Lung (tissue), 12 donors: Measurements from ENCODE around the gene VSIG10L2. TPM values are rescaled to one million over a fixed set of nuclear protein-coding genes. Genes with fewer than 3 reads are reported as not detected.

ENCODE experiments used
- ATAC-seq: fragments of 200-7000 bp; cut with Tn5 transposase; one replicate; pipeline ENCODE4 v1.9.1; 2020; ENCODE audit warnings: moderate number of reproducible peaks; ENCODE audit not compliant: insufficient read depth, low FRiP score
- DNase-seq, 3 donors: peaks; one replicate each; pipeline ENCODE4 v3.0.0-alpha.2; 2013 to 2017
- H3K27ac ChIP-seq, 2 donors: one replicate each; pipeline ENCODE4 v1.5.1; 2013; ENCODE audit warnings: mild to moderate bottlenecking in 2 of 2, moderate library complexity in 2 of 2, control low read depth in 1 of 2, inconsistent platforms in 1 of 2, low read depth in 1 of 2, low read length in 1 of 2
- H3K27me3 ChIP-seq, 3 donors: one replicate each; pipeline ENCODE4 v1.5.1; 2013; ENCODE audit warnings: low read length in 2 of 3; ENCODE audit not compliant: control insufficient read depth in 3 of 3, insufficient read depth in 3 of 3
- H3K36me3 ChIP-seq, 4 donors: one replicate each; pipeline ENCODE4 v1.5.1; 2013; ENCODE audit warnings: low read length in 4 of 4, mild to moderate bottlenecking in 1 of 4, moderate library complexity in 1 of 4; ENCODE audit not compliant: control insufficient read depth in 4 of 4, insufficient read depth in 4 of 4
- H3K4me1 ChIP-seq, 5 donors: one replicate each; pipeline ENCODE4 v1.5.1; 2013; ENCODE audit warnings: low read length in 5 of 5, mild to moderate bottlenecking in 2 of 5, moderate library complexity in 1 of 5; ENCODE audit not compliant: control insufficient read depth in 5 of 5, insufficient read depth in 5 of 5
- H3K4me3 ChIP-seq: one replicate; pipeline ENCODE4 v1.5.1; 2013; ENCODE audit warnings: mild to moderate bottlenecking, control low read depth, moderate library complexity
- H3K9ac ChIP-seq, 2 donors: one replicate each; pipeline ENCODE4 v1.5.1; 2013; ENCODE audit warnings: low read length in 2 of 2, control low read depth in 1 of 2; ENCODE audit not compliant: insufficient read depth in 1 of 2
- H3K9me3 ChIP-seq, 4 donors: one replicate each; pipeline ENCODE4 v1.5.1; 2013; ENCODE audit warnings: low read length in 3 of 4, mild to moderate bottlenecking in 1 of 4, moderate library complexity in 1 of 4; ENCODE audit not compliant: control insufficient read depth in 4 of 4, insufficient read depth in 3 of 4
- CTCF ChIP-seq: IDR thresholded peaks from 2 replicates; pipeline ENCODE4 v1.5.1; 2012; ENCODE audit warnings: mild to moderate bottlenecking; ENCODE audit errors: control extremely low read depth, extremely low read depth
- WGBS, 2 donors: extraction: QIAGEN DNeasy Blood & Tissue Kit; methylation state at CpG; one replicate each; pipeline ENCODE4 v1.1.7; 2013; 5-methylcytosine and 5-hydroxymethylcytosine counted together
- polyA plus RNA-seq, 2 donors: library from polyadenylated mRNA; stranded (reverse); fragments of 200-250 nt; gene quantifications; one replicate each; pipeline ENCODE4 v1.2.1, GENCODE V29; 2013
- total RNA-seq, 2 donors: library from RNA; depleted of rRNA in 1 of 2; stranded (reverse); fragments of >200 nt in 1 of 2; gene quantifications; one replicate each; pipeline ENCODE4 v1.2.1, GENCODE V29; 2014 to 2021
- donor health status: control.
- donor health status: control.
- donor health status: Bipolar disorder and iron deficiency.
- donor health status: healthy.
- donor health status: DM: yes; HTN: yes; CAD: no.

Gene VSIG10L2
- total and polyA plus RNA-seq, 4 donors: 0.18 to 0.43 (median 0.30) TPM

GRCh38 chr11:125921042-125921441 is 24.8 kb upstream of the VSIG10L2 start:
- 87 to 91% methylated on average over 9 of the region's 9 CpGs for WGBS, 2 donors
- H3K9me3 ChIP-seq: no peaks in the 10 kb centered on the region
- no peaks in the 10 kb centered on the region for H3K36me3 ChIP-seq

DNA sequence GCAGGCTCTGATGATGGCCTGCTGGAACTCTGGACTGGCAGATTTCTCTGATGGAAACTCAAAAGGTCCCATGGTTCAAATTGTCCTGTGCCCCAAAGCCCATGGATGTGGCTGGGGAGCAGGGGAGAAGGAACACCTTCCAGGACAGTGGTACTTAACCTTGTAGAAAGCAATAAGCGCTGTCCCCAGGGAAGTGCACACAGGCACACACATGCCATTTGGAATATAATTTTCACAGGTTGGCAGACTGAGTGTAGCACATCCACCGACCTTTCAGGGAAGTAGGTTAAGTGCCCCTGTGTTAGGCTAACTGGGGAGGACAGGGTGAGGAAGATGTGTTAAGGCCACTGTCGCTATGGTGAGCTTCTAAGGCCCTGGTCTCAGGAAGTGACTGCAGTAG is 23.7 kb upstream of the VSIG10L2 start:
- H3K9me3 ChIP-seq: no peaks in the 10 kb centered on the region
- DNase-seq: no peak
- ATAC-seq: no peak
- H3K9ac ChIP-seq: no peak overlapping the region
- no peak for TF ChIP-seq CTCF
- no peak overlapping the region for H3K4me3 ChIP-seq
- no peaks in the 10 kb centered on the region for H3K36me3 ChIP-seq
- H3K27ac ChIP-seq: no peak overlapping the region
- peaks cover 0 to 7% (median 0%) of the 10 kb centered on the region in 5 donors for H3K4me1 ChIP-seq
- peaks cover 0 to 5% (median 0%) of the 10 kb centered on the region in 3 donors for H3K27me3 ChIP-seq
- whole genome bisulfite sequencing, 2 donors: 82 to 87% methylated on average over 3 of the region's 3 CpGs

More at GRCh38 chr11:125921042-125921441, 24.8 kb upstream of the VSIG10L2 start:
- DNase-seq: no peak
- H3K27ac ChIP-seq: no peak overlapping the region
- H3K4me1 ChIP-seq: peaks cover 0 to 7% (median 0%) of the 10 kb centered on the region in 5 donors
- no peak overlapping the region for H3K9ac ChIP-seq
- no peak overlapping the region for H3K4me3 ChIP-seq
- ATAC-seq: no peak
- TF ChIP-seq CTCF: no peak
- peaks cover 0 to 7% (median 3%) of the 10 kb centered on the region in 3 donors for H3K27me3 ChIP-seq

DNA sequence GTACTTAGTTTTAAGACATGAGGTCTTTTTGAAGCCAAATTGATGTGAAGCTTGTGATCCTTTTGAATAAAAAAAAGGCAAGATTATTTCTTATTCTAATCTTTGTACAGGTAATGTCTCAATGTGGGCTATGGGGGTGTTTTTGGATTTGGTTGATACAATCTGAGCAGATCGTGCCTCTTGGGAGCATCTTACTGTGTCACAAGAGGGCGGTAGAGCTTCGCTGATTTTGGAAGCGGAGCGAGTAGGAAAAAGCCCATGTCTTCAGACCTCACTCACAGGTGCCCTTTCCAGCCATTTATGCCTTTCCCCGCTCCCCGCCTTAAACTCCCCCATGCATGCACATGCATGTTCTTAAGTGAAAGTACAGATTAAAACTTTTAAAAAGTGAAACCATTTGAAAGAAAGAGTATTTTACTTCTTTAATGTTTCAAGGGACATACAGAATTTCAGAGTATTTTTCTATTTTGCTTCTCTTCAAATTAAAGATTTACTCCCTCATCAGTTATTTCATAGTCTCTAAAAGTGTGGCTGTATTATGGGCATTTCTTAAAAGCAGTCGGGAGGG is 22.7 kb upstream of the VSIG10L2 start:
- Histone ChIP-seq H3K4me1 (peaks cover 0 to 7% (median 0%) of the 10 kb centered on the region in 5 donors), H3K27ac (no peak overlapping the region), H3K36me3 (no peaks in the 10 kb centered on the region), H3K27me3 (no peaks in the 10 kb centered on the region), H3K9ac (no peak overlapping the region), H3K4me3 (no peak overlapping the region), H3K9me3 (no peaks in the 10 kb centered on the region)
- ATAC-seq (no peak), DNase-seq (peak; percentile 68 to 85 (median 85))
- WGBS, 2 donors: 10 to 14% methylated on average over 8 of the region's 8 CpGs
- peak; percentile 57 for TF ChIP-seq CTCF

DNA sequence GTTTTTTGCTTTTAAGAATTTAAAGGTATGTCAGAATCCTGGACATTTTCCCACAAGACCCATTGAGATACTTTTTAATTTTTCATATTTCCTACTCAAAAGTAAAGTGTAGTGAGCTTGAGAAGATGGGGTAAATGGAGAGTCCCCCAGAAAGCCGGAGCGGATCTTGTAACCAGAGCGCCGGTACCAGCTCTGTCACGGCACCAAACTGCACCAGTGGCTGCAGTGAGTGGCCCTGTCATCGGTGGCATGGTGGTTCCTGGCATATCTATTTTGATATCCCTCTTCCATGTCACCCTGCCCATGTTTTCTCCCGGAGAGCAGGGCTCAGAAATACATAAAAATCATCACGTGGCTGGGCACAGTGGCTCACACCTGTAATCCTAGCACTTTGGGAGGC is 22.2 kb upstream of the VSIG10L2 start:
- TF ChIP-seq CTCF: no peak
- WGBS, 2 donors: 92% methylated on average over 8 of the region's 8 CpGs
- DNase-seq: no peak

More for the DNA sequence above, 22.2 kb upstream of the VSIG10L2 start:
- Histone ChIP-seq H3K27me3 (no peaks in the 10 kb centered on the region), H3K4me1 (peaks cover 0 to 7% (median 0%) of the 10 kb centered on the region in 5 donors), H3K36me3 (no peaks in the 10 kb centered on the region), H3K9me3 (no peaks in the 10 kb centered on the region), H3K4me3 (no peak overlapping the region), H3K27ac (no peak overlapping the region), H3K9ac (no peak overlapping the region)
- no peak for ATAC-seq
